OCI-LY3 (cell line): Measurements from ENCODE around the gene ENPP5.

Source experiments
- H2AFZ ChIP-seq: fragments of 200-600, 300-600 bp; shearing (Covaris generic); 2 replicates; pipeline ENCODE4 v1.6.0; 2014; ENCODE audit warnings: antibody characterized with exemption, low read depth, low read length
- H3K27ac ChIP-seq: fragments of 200-600, 300-600 bp; sonication (generic); 2 replicates; pipeline ENCODE4 v1.5.1; 2014; ENCODE audit warnings: mild to moderate bottlenecking, low read length, moderate library complexity, mixed read lengths
- H3K27me3 ChIP-seq: fragments of 200-600, 300-600 bp; sonication (generic); 2 replicates; pipeline ENCODE4 v1.6.1; 2014; ENCODE audit warnings: low read depth, low read length, mixed read lengths
- H3K36me3 ChIP-seq: fragments of 200-600, 300-600 bp; sonication (generic); replicated peaks from 2 replicates; pipeline ENCODE3; 2014; ENCODE audit warnings: low read depth, low read length, mixed read lengths
- H3K4me1 ChIP-seq: fragments of 300-600, 200-600 bp; sonication (generic); 2 replicates; pipeline ENCODE4 v1.6.1; 2014; ENCODE audit warnings: low read length, mixed read lengths
- H3K4me2 ChIP-seq: fragments of 200-600, 300-600 bp; sonication (generic); 2 replicates; pipeline ENCODE4 v1.6.1; 2014; ENCODE audit warnings: low read length, mixed read lengths
- H3K4me3 ChIP-seq: fragments of 300-600, 200-600 bp; sonication (generic); 2 replicates; pipeline ENCODE4 v1.5.1; 2014; ENCODE audit warnings: antibody characterized with exemption, mild to moderate bottlenecking, low read length, moderate library complexity
- H3K79me2 ChIP-seq: fragments of 300-600, 200-600 bp; shearing (Covaris generic); 2 replicates; pipeline ENCODE4 v1.6.1; 2014; ENCODE audit warnings: mild to moderate bottlenecking, low read length, mixed read lengths
- H3K9ac ChIP-seq: fragments of 300-600, 200-600 bp; shearing (Covaris generic); 2 replicates; pipeline ENCODE4 v1.6.0; 2014; ENCODE audit warnings: mild to moderate bottlenecking, low read length, moderate library complexity
- H3K9me3 ChIP-seq: fragments of 200-600, 300-600 bp; shearing (Covaris generic); 2 replicates; pipeline ENCODE4 v1.6.1; 2014; ENCODE audit warnings: low read length, mixed read lengths; ENCODE audit not compliant: insufficient read depth
- H4K20me1 ChIP-seq: fragments of 200-600, 300-600 bp; sonication (generic); 2 replicates; pipeline ENCODE4 v1.6.1; 2016; ENCODE audit warnings: low read length, mixed read lengths; ENCODE audit not compliant: insufficient read depth
- CTCF ChIP-seq: fragments of 200-600, 300-600 bp; sonication (generic); IDR thresholded peaks from 2 replicates; pipeline ENCODE4 v1.5.1; 2014; ENCODE audit warnings: antibody characterized with exemption, low read length, low read depth
- EZH2phosphoT487 ChIP-seq: fragments of 200-600 bp; shearing (Covaris generic); IDR thresholded peaks from 2 replicates; pipeline ENCODE4 v1.6.1; 2018; ENCODE audit warnings: antibody characterized with exemption, mixed run types, low read depth

Gene ENPP5

GRCh38 chr6:46216879-46217278 lies 46.1 kb upstream of the ENPP5 start:
- H3K4me3 ChIP-seq: peak overlapping the region; percentile 4
- no peaks in the 10 kb centered on the region for H3K79me2 ChIP-seq
- H3K9ac ChIP-seq: peak overlapping the region; percentile 18; the same call in 1 of the 2 replicates
- H3K4me1 ChIP-seq: peaks cover 57% of the 10 kb centered on the region
- peak overlapping the region; percentile 77 for H3K4me2 ChIP-seq
- TF ChIP-seq EZH2phosphoT487: no peak
- TF ChIP-seq CTCF: no peak
- H3K9me3 ChIP-seq: no peaks in the 10 kb centered on the region
- H3K27me3 ChIP-seq: no peaks in the 10 kb centered on the region
- no peak overlapping the region for H2AFZ ChIP-seq
- H4K20me1 ChIP-seq: no peaks in the 10 kb centered on the region
- H3K27ac ChIP-seq: peak overlapping the region; percentile 88
- no peaks in the 10 kb centered on the region for H3K36me3 ChIP-seq

- H3K79me2 ChIP-seq: no peaks in the 10 kb centered on the region
- TF ChIP-seq CTCF (no peak), EZH2phosphoT487 (no peak)
- no peaks in the 10 kb centered on the region for H4K20me1 ChIP-seq
- H3K4me2 ChIP-seq: no peak overlapping the region
- H3K27ac ChIP-seq: no peak overlapping the region
- H2AFZ ChIP-seq: no peak overlapping the region
- H3K9ac ChIP-seq: no peak overlapping the region
- no peaks in the 10 kb centered on the region for H3K9me3 ChIP-seq
- no peak overlapping the region for H3K4me3 ChIP-seq
- peaks cover 46% of the 10 kb centered on the region for H3K4me1 ChIP-seq
- H3K36me3 ChIP-seq: no peaks in the 10 kb centered on the region
- H3K27me3 ChIP-seq: no peaks in the 10 kb centered on the region
These were observed 45.0 kb upstream of the ENPP5 start for GRCh38 chr6:46215777-46216176.

GRCh38 chr6:46215213-46215612 lies 44.4 kb upstream of the ENPP5 start:
- peaks cover 41% of the 10 kb centered on the region for H3K4me1 ChIP-seq
- H3K79me2 ChIP-seq: no peaks in the 10 kb centered on the region
- H3K27me3 ChIP-seq: no peaks in the 10 kb centered on the region
- no peak overlapping the region for H3K9ac ChIP-seq
- no peaks in the 10 kb centered on the region for H4K20me1 ChIP-seq
- no peak overlapping the region for H3K4me3 ChIP-seq
- TF ChIP-seq EZH2phosphoT487: no peak
- no peak for TF ChIP-seq CTCF
- no peak overlapping the region for H3K27ac ChIP-seq
- H2AFZ ChIP-seq: no peak overlapping the region
- no peak overlapping the region for H3K4me2 ChIP-seq
- no peaks in the 10 kb centered on the region for H3K36me3 ChIP-seq
- H3K9me3 ChIP-seq: no peaks in the 10 kb centered on the region

- TF ChIP-seq EZH2phosphoT487: no peak
- TF ChIP-seq CTCF: no peak
- Histone ChIP-seq H3K79me2 (no peaks in the 10 kb centered on the region), H3K27me3 (no peaks in the 10 kb centered on the region), H3K27ac (no peak overlapping the region), H4K20me1 (no peaks in the 10 kb centered on the region), H3K4me2 (no peak overlapping the region), H3K9ac (no peak overlapping the region), H3K36me3 (no peaks in the 10 kb centered on the region), H2AFZ (no peak overlapping the region), H3K4me3 (no peak overlapping the region), H3K4me1 (peaks cover 17% of the 10 kb centered on the region), H3K9me3 (no peaks in the 10 kb centered on the region)
These were observed 41.1 kb upstream of the ENPP5 start for GRCh38 chr6:46211917-46212316.
